ENCODE data around the gene EME2. TPM values are rescaled to one million over a fixed set of nuclear protein-coding genes. Genes with fewer than 3 reads are reported as not detected.

EME2 gene
- total RNA-seq, 2 experiments from 2014 or later: 28.6 to 30.8 TPM

- ATAC-seq (ENCODE audit: poor library complexity): no peak
- Mint-ChIP-seq H3K27me3 (no peaks in the 10 kb centered on the region), H3K9me3 (no peaks in the 10 kb centered on the region), H3K4me3 (peak overlapping the region; percentile 93), H3K27ac (peak overlapping the region; percentile 65), H3K4me1 (ENCODE audit: low read depth) (peaks cover 16% of the 10 kb centered on the region), H3K36me3 (ENCODE audit: low read depth) (peaks cover 27% of the 10 kb centered on the region)
- TF ChIP-seq, protein P1, sequence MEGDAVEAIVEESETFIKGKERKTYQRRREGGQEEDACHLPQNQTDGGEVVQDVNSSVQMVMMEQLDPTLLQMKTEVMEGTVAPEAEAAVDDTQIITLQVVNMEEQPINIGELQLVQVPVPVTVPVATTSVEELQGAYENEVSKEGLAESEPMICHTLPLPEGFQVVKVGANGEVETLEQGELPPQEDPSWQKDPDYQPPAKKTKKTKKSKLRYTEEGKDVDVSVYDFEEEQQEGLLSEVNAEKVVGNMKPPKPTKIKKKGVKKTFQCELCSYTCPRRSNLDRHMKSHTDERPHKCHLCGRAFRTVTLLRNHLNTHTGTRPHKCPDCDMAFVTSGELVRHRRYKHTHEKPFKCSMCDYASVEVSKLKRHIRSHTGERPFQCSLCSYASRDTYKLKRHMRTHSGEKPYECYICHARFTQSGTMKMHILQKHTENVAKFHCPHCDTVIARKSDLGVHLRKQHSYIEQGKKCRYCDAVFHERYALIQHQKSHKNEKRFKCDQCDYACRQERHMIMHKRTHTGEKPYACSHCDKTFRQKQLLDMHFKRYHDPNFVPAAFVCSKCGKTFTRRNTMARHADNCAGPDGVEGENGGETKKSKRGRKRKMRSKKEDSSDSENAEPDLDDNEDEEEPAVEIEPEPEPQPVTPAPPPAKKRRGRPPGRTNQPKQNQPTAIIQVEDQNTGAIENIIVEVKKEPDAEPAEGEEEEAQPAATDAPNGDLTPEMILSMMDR (IDR thresholded peaks at IDR 0.05): no peak
- intact Hi-C loops (cut with DNase I, micrococcal nuclease): loop anchor here (1.0 to 10.0 kb wide), 10 partner anchors 8 to 422 kb away; partner anchors contain the start of genes FAHD1 (in 2 of the 2), HAGH (in 2 of the 2), NUBP2 (in 2 of the 2) and SPSB3 (in 2 of the 2)
- Histone ChIP-seq H3K27me3 (ENCODE audit: control insufficient read depth in 1 of 2, insufficient read depth in 2 of 2, low read length in 2 of 2) (no peaks in the 10 kb centered on the region), H3K27ac (ENCODE audit: low read depth in 1 of 2, low read length in 2 of 2) (peak overlapping the region; percentile 55 to 69), H3K4me3 (ENCODE audit: low read length) (peak overlapping the region; percentile 89), H3K36me3 (ENCODE audit: insufficient read depth, low read length) (peaks cover 36% of the 10 kb centered on the region), H3K4me1 (ENCODE audit: insufficient read depth, low read length) (peaks cover 42% of the 10 kb centered on the region), H3K9me3 (ENCODE audit: control insufficient read depth in 1 of 2, insufficient read depth in 1 of 2, low read length in 2 of 2) (peaks cover 0 to 4% of the 10 kb centered on the region in 2 experiments)
- DNase-seq: peak in 1 of 14 experiments; percentile 29
- ChIA-PET CTCF (interaction anchor here (4.0 kb wide), 1 partner anchor 9 kb away, joined by 21 read pairs; the partner anchor contains the start of genes NUBP2 and SPSB3), POLR2A (interaction anchor here (0.6 to 7.9 kb wide), 4 partner anchors 8 to 68 kb away, joined by 3 to 163 read pairs (median 12); partner anchors contain the start of genes FAHD1, HAGH, MAPK8IP3 and NUBP2)
Measured at GRCh38 chr16:1773703-1774447, 1.3 kb downstream of the EME2 start.

DNA sequence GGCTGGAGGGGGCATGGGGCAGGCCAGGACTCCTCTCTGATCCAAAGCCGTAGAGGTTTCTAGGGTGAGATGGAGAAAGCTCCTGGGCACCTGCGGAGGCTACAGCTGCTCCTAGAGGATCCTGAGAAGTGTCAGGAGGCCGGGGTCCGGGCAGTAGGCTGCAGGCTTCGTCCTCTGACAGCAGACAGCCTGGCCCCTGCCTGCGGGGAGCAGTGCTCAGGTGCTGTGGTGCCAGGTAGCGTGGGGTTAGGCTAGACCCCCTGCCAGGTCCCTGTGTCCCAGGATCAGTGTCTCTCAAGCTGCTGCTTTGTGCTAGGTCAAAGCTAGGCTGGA, 1.8 kb downstream of the EME2 start:
- TF ChIP-seq, protein P1 (IDR thresholded peaks at IDR 0.05): no peak

GRCh38 chr16:1775006-1775845, 2.6 kb downstream of the EME2 start:
- Histone ChIP-seq H3K4me1 (ENCODE audit: insufficient read depth, low read length) (peaks cover 47% of the 10 kb centered on the region), H3K36me3 (ENCODE audit: insufficient read depth, low read length) (peaks cover 43% of the 10 kb centered on the region), H3K27me3 (ENCODE audit: control insufficient read depth in 1 of 2, insufficient read depth in 2 of 2, low read length in 2 of 2) (no peaks in the 10 kb centered on the region), H3K4me3 (ENCODE audit: low read length) (no peak overlapping the region), H3K27ac (ENCODE audit: low read depth in 1 of 2, low read length in 2 of 2) (no peak overlapping the region), H3K9me3 (ENCODE audit: control insufficient read depth in 1 of 2, insufficient read depth in 1 of 2, low read length in 2 of 2) (peaks cover 0 to 4% of the 10 kb centered on the region in 2 experiments)
- Mint-ChIP-seq H3K4me1 (ENCODE audit: low read depth) (peaks cover 12% of the 10 kb centered on the region), H3K4me3 (peak overlapping the region; percentile 48), H3K9me3 (no peaks in the 10 kb centered on the region), H3K27me3 (no peaks in the 10 kb centered on the region), H3K27ac (no peak overlapping the region), H3K36me3 (ENCODE audit: low read depth) (peaks cover 22% of the 10 kb centered on the region)
- intact Hi-C loops (cut with DNase I, micrococcal nuclease): loop anchor here in 1 of 2 experiments (10.0 kb wide), 1 partner anchor 370 kb away; the partner anchor contains the start of gene RAB26
- ChIA-PET POLR2A (interaction anchor here (1.2 kb wide), 1 partner anchor 14 kb away, joined by 3 read pairs; no protein-coding TSS in a partner anchor), CTCF (interaction anchor here (0.5 to 4.0 kb wide), 3 partner anchors 7 to 354 kb away, joined by 3 to 21 read pairs (median 5); partner anchors contain the start of genes NUBP2 and SPSB3)
- ATAC-seq (ENCODE audit: poor library complexity): no peak
- DNase-seq: peak in 1 of 14 experiments; percentile 34
- TF ChIP-seq, protein P1 (IDR thresholded peaks at IDR 0.05): no peak

More for the DNA sequence above, 1.8 kb downstream of the EME2 start:
- peak overlapping the region; percentile 89 for H3K4me3 ChIP-seq (ENCODE audit: low read length)
- peak overlapping the region in 1 of 2 donors; percentile 55 for H3K27ac ChIP-seq (ENCODE audit: low read depth in 1 of 2, low read length in 2 of 2)
- peaks cover 0 to 4% of the 10 kb centered on the region in 2 experiments for H3K9me3 ChIP-seq (ENCODE audit: control insufficient read depth in 1 of 2, insufficient read depth in 1 of 2, low read length in 2 of 2)
- no peak for DNase-seq
- H3K36me3 Mint-ChIP-seq (ENCODE audit: low read depth): peaks cover 28% of the 10 kb centered on the region
- H3K4me1 Mint-ChIP-seq (ENCODE audit: low read depth): peaks cover 16% of the 10 kb centered on the region
- H3K4me3 Mint-ChIP-seq: peak overlapping the region; percentile 48
- CTCF ChIA-PET: interaction anchor here (4.0 kb wide), 1 partner anchor 8 kb away, joined by 21 read pairs; the partner anchor contains the start of genes NUBP2 and SPSB3
- H3K27me3 Mint-ChIP-seq: no peaks in the 10 kb centered on the region
- no peak for ATAC-seq (ENCODE audit: poor library complexity)
- H3K4me1 ChIP-seq (ENCODE audit: insufficient read depth, low read length): peaks cover 45% of the 10 kb centered on the region
- H3K9me3 Mint-ChIP-seq: no peaks in the 10 kb centered on the region
- H3K27ac Mint-ChIP-seq: no peak overlapping the region
- peaks cover 39% of the 10 kb centered on the region for H3K36me3 ChIP-seq (ENCODE audit: insufficient read depth, low read length)
- intact Hi-C loops (cut with DNase I, micrococcal nuclease): loop anchor here (5.0 to 10.0 kb wide), 6 partner anchors 53 to 422 kb away; partner anchors contain the start of genes FAHD1 (in 1 of the 2), GNPTG (in 1 of the 2), HAGH (in 1 of the 2) and JPT2 (in 1 of the 2)
- H3K27me3 ChIP-seq (ENCODE audit: control insufficient read depth in 1 of 2, insufficient read depth in 2 of 2, low read length in 2 of 2): no peaks in the 10 kb centered on the region
- POLR2A ChIA-PET: interaction anchor here (1.0 to 7.9 kb wide), 3 partner anchors 7 to 15 kb away, joined by 3 to 163 read pairs (median 3); partner anchors contain the start of genes NUBP2 and SPSB3

All from CD4-positive, alpha-beta T cell (primary cell).